GM12878 (cell line): ENCODE measurements around the gene KRT7. TPM values are rescaled to one million over a fixed set of nuclear protein-coding genes. Genes with fewer than 3 reads are reported as not detected.

Source experiments
- ATAC-seq: fragments of 200-7000 bp; cut with Tn5 transposase; 3 replicates; pipeline ENCODE4 v1.9.1; 2020; ENCODE audit warnings: mild to moderate bottlenecking, moderate library complexity
- BruUV-seq: library from RNA; stranded (reverse); fragments of 400-500 nt; replicated peaks from 2 replicates; lab custom pipeline; 2021; lab: Mats Ljungman, UMichigan
- CTCF ChIA-PET: fragments of 300-600 bp; sonication (Branson Sonifier 250); formaldehyde crosslinking; extraction: SDS; loops from one replicate; lab custom pipeline; 2021; ENCODE audit warnings: inconsistent platforms; lab: Yijun Ruan, JAX
- POLR2A ChIA-PET: fragments of 350-600 bp; formaldehyde crosslinking; extraction: SDS; loops from one replicate; lab custom pipeline; 2021; ENCODE audit warnings: inconsistent platforms; lab: Charles Lee
- RAD21 ChIA-PET: fragments of 300-600 bp; sonication (Branson Sonifier 250); formaldehyde crosslinking; loops from one replicate; lab custom pipeline; 2023; ENCODE audit warnings: antibody characterized with exemption; ENCODE audit not compliant: unreplicated experiment; lab: Charles Lee
- SMC1A ChIA-PET: fragments of 300-600 bp; sonication (Branson Sonifier 250); formaldehyde crosslinking; loops from one replicate; lab custom pipeline; 2023; ENCODE audit not compliant: unreplicated experiment, uncharacterized antibody; lab: Charles Lee
- DNase-seq: peaks from one replicate; pipeline ENCODE4 v3.0.0-alpha.2; 2011; ENCODE audit warnings: low read depth, low spot score
- FAIRE-seq: peaks from 3 replicates; lab custom pipeline; 2011; peaks lifted over from hg19 to GRCh38; lab: Jason Lieb, UNC
- H2AFZ ChIP-seq: 2 replicates; pipeline ENCODE4 v1.6.0; 2011; ENCODE audit warnings: low read depth, low read length, control low read depth; ENCODE audit not compliant: control insufficient read depth
- H3K27ac ChIP-seq: 2 replicates; pipeline ENCODE4 v1.5.1; 2011; ENCODE audit warnings: control low read depth; ENCODE audit not compliant: control insufficient read depth, insufficient read depth
- H3K27me3 ChIP-seq, 2 experiments: replicated peaks in 1 of 2; 2 replicates each; pipeline versions ENCODE4 v1.6.0 to v1.6.1; 2011; ENCODE audit warnings: low read length in 1 of 2; ENCODE audit not compliant: control insufficient read depth in 2 of 2, insufficient read depth in 2 of 2
- H3K36me3 ChIP-seq, 2 experiments: 2 replicates each; pipeline ENCODE4 v1.5.1; 2011; ENCODE audit warnings: low read length in 1 of 2; ENCODE audit not compliant: control insufficient read depth in 2 of 2, insufficient read depth in 2 of 2
- H3K4me1 ChIP-seq: 2 replicates; pipeline ENCODE4 v1.6.1; 2011; ENCODE audit warnings: mild to moderate bottlenecking, low read length, moderate library complexity, mixed read lengths; ENCODE audit not compliant: control insufficient read depth, insufficient read depth
- H3K4me2 ChIP-seq: 2 replicates; pipeline ENCODE4 v1.6.0; 2011; ENCODE audit warnings: control low read depth; ENCODE audit not compliant: control insufficient read depth, insufficient read depth
- H3K4me3 ChIP-seq: fragments of 200-600 bp; sonication (generic); 2 replicates; pipeline ENCODE4 v1.5.1; 2016
- H3K79me2 ChIP-seq: 2 replicates; pipeline ENCODE4 v1.6.0; 2011; ENCODE audit warnings: low read length; ENCODE audit not compliant: control insufficient read depth, insufficient read depth
- H3K9ac ChIP-seq: 2 replicates; pipeline ENCODE4 v1.8.0; 2011; ENCODE audit warnings: low read length, control low read depth, mixed read lengths; ENCODE audit not compliant: control insufficient read depth, insufficient read depth
- H3K9me3 ChIP-seq: replicated peaks from 3 replicates; pipeline ENCODE4 v1.5.1; 2011; ENCODE audit warnings: mild to moderate bottlenecking, low read length; ENCODE audit not compliant: control insufficient read depth, insufficient read depth
- H4K20me1 ChIP-seq: 2 replicates; pipeline ENCODE4 v1.6.0; 2011; ENCODE audit not compliant: control insufficient read depth, insufficient read depth
- BACH1 ChIP-seq: fragments of 450-650 bp; IDR thresholded peaks from 2 replicates; pipeline ENCODE4 v1.6.1; 2017; ENCODE audit warnings: mild to moderate bottlenecking, borderline replicate concordance
- EED ChIP-seq: sonication (generic); IDR thresholded peaks from 2 replicates; pipeline ENCODE4 v1.6.1; 2016; ENCODE audit warnings: antibody characterized with exemption, low read depth
- IKZF1 ChIP-seq: fragments of 450-650 bp; conservative IDR thresholded peaks from 2 replicates; pipeline ENCODE4 v1.6.1; 2017; ENCODE audit warnings: antibody characterized with exemption, mild to moderate bottlenecking
- IKZF2 ChIP-seq, 2 experiments: fragments of 450-650 bp; IDR thresholded peaks; 2 replicates each; pipeline ENCODE4 v1.6.1; 2017; ENCODE audit warnings: mild to moderate bottlenecking in 2 of 2, moderate library complexity in 2 of 2
- MYC ChIP-seq: IDR thresholded peaks from 2 replicates; pipeline ENCODE4 v1.6.1; 2011; ENCODE audit warnings: mild to moderate bottlenecking, low read length, moderate library complexity, inconsistent platforms; ENCODE audit not compliant: insufficient read depth, insufficient replicate concordance, insufficient read length, severe bottlenecking
- NR2F1 ChIP-seq: fragments of 450-650 bp; conservative IDR thresholded peaks from 2 replicates; pipeline ENCODE4 v1.6.1; 2017; ENCODE audit warnings: mild to moderate bottlenecking
- SPI1 ChIP-seq: IDR thresholded peaks from 2 replicates; pipeline ENCODE4 v1.6.1; 2011; ENCODE audit warnings: low read depth, mild to moderate bottlenecking, low read length, moderate library complexity, borderline replicate concordance; ENCODE audit not compliant: insufficient read depth
- WGBS: methylation state at CpG from one replicate; pipeline ENCODE4 v1.1.6; 2016; ENCODE audit warnings: low lambda C conversion rate; ENCODE audit not compliant: insufficient replicate concordance, insufficient coverage; ENCODE audit errors: missing lambda C conversion rate; 5-methylcytosine and 5-hydroxymethylcytosine counted together
- in situ Hi-C: fragments of 300-500 bp; cut with MboI; formaldehyde crosslinking; loops from 9 replicates; pipeline ENCODE4 v1.14.3; 2018; ENCODE audit warnings: mixed read lengths
- intact Hi-C: fragments of 100-400 bp; cut with micrococcal nuclease; formaldehyde crosslinking; loops from one replicate; pipeline ENCODE4 v1.14.2; 2022; ENCODE audit not compliant: unreplicated experiment
- polyA plus RNA-seq, 11 experiments: library from polyadenylated mRNA; depleted of rRNA in 4 of 11; unstranded in 6 of 11; stranded (reverse) in 5 of 11; fragments of >200 nt; fragmentation: Nextera tagmentation in 4 of 11; fragmentation: Illumina TruSeq in 1 of 11; extraction: Ambion mirVana in 4 of 11; extraction: Trizol in 1 of 11; gene quantifications; 1 replicate in 1 of 11; 2 replicates in 10 of 11; pipeline versions ENCODE4 v1.2.1 to v1.2.3, GENCODE V29; 2011 to 2016; ENCODE audit warnings: inconsistent platforms in 2 of 11, missing spikeins in 2 of 11, low read depth in 1 of 11
- total RNA-seq, 4 experiments: library from RNA; depleted of rRNA in 3 of 4; stranded (reverse); fragments of >200 nt in 3 of 4; fragmentation: Illumina TruSeq in 1 of 4; extraction: Trizol in 1 of 4; gene quantifications; 2 replicates each; pipeline versions ENCODE4 v1.2.1 to v1.2.3, GENCODE V29; 2013 to 2021
- TF ChIP-seq, protein P1 (sequence below): fragments of 450-650 bp; formaldehyde crosslinking; IDR thresholded peaks from 2 replicates; pipeline ENCODE4 v1.4.0; 2022; ENCODE audit warnings: mild to moderate bottlenecking, moderate library complexity
- TF ChIP-seq, protein P2 (sequence below): fragments of 150-350 bp; IDR thresholded peaks from 2 replicates; pipeline ENCODE4 v1.6.1; 2016; ENCODE audit warnings: low read depth, low read length

KRT7 gene
- total and polyA plus RNA-seq, 10 of the 15 experiments (the other 5 are each of a cell fraction or from before 2014, with no cell fraction given), result 0.90 to 18.7 (median 4.8) TPM

DNA sequence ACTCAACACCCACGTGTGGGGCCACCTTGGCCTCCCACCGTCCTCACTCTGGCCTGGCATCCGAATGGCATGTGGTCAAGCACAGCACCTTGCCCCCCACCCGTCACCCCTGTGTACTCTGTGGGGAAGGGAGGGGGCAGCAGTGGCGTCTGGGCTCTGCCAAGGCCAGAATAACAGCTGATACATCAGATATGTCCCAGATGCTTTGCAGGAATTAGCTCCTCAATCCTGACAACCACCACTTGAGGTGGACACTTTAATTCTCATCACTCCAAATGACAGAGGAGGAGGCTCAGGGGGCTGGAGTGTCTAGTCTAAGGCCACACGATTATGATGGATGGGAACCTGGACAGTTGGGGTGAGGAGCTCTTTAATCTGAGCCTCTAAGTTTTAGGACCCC is 39.5 kb upstream of the KRT7 start:
- WGBS, result 1% methylated on average over 6 of the region's 6 CpGs
- ATAC-seq (no peak), FAIRE-seq (no peak), DNase-seq (no peak)
- intact Hi-C loops (no loop called here), in situ Hi-C loops (no loop called here)
- no peaks in the 10 kb centered on the region; a peak in 3 of 4 replicates for H3K27me3 ChIP-seq
- H3K27ac ChIP-seq, result no peak overlapping the region
- ChIA-PET POLR2A (no interaction called here), RAD21 (no interaction called here), CTCF (interaction anchor here (1.1 to 1.3 kb wide), 2 partner anchors 14 to 28 kb away, joined by 3 to 4 read pairs; no protein-coding TSS in a partner anchor), SMC1A (no interaction called here)
- no peaks in the 10 kb centered on the region for H4K20me1 ChIP-seq
- no peaks in the 10 kb centered on the region for H3K4me1 ChIP-seq
- H3K9me3 ChIP-seq, result no peaks in the 10 kb centered on the region
- H2AFZ ChIP-seq, result no peak overlapping the region
- H3K4me3 ChIP-seq, result no peak overlapping the region
- TF ChIP-seq, protein P1, sequence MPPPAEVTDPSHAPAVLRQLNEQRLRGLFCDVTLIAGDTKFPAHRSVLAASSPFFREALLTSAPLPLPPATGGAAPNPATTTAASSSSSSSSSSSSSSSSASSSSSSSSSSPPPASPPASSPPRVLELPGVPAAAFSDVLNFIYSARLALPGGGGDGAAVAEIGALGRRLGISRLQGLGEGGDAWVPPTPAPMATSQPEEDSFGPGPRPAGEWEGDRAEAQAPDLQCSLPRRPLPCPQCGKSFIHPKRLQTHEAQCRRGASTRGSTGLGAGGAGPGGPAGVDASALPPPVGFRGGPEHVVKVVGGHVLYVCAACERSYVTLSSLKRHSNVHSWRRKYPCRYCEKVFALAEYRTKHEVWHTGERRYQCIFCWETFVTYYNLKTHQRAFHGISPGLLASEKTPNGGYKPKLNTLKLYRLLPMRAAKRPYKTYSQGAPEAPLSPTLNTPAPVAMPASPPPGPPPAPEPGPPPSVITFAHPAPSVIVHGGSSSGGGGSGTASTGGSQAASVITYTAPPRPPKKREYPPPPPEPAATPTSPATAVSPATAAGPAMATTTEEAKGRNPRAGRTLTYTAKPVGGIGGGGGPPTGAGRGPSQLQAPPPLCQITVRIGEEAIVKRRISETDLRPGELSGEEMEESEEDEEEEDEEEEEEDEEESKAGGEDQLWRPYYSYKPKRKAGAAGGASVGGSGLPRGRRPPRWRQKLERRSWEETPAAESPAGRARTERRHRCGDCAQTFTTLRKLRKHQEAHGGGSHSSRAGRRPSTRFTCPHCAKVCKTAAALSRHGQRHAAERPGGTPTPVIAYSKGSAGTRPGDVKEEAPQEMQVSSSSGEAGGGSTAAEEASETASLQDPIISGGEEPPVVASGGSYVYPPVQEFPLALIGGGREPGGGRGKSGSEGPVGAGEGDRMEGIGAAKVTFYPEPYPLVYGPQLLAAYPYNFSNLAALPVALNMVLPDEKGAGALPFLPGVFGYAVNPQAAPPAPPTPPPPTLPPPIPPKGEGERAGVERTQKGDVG, result no peak
- no peak for TF ChIP-seq NR2F1
- TF ChIP-seq EED, result no peak
- no peak for TF ChIP-seq IKZF2 (IDR thresholded peaks at IDR 0.05)
- TF ChIP-seq MYC, result no peak
- TF ChIP-seq BACH1, result no peak
- TF ChIP-seq, protein P2, sequence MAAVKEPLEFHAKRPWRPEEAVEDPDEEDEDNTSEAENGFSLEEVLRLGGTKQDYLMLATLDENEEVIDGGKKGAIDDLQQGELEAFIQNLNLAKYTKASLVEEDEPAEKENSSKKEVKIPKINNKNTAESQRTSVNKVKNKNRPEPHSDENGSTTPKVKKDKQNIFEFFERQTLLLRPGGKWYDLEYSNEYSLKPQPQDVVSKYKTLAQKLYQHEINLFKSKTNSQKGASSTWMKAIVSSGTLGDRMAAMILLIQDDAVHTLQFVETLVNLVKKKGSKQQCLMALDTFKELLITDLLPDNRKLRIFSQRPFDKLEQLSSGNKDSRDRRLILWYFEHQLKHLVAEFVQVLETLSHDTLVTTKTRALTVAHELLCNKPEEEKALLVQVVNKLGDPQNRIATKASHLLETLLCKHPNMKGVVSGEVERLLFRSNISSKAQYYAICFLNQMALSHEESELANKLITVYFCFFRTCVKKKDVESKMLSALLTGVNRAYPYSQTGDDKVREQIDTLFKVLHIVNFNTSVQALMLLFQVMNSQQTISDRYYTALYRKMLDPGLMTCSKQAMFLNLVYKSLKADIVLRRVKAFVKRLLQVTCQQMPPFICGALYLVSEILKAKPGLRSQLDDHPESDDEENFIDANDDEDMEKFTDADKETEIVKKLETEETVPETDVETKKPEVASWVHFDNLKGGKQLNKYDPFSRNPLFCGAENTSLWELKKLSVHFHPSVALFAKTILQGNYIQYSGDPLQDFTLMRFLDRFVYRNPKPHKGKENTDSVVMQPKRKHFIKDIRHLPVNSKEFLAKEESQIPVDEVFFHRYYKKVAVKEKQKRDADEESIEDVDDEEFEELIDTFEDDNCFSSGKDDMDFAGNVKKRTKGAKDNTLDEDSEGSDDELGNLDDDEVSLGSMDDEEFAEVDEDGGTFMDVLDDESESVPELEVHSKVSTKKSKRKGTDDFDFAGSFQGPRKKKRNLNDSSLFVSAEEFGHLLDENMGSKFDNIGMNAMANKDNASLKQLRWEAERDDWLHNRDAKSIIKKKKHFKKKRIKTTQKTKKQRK, result no peak
- no peak for TF ChIP-seq SPI1
- no peak for TF ChIP-seq IKZF1
- H3K9ac ChIP-seq, result no peak overlapping the region
- H3K4me2 ChIP-seq, result no peak overlapping the region
- BruUV-seq, result no TSS peak
- no peaks in the 10 kb centered on the region for H3K36me3 ChIP-seq
- H3K79me2 ChIP-seq, result no peaks in the 10 kb centered on the region
